Measurements from ENCODE around the gene TOMM40. TPM values are rescaled to one million over a fixed set of nuclear protein-coding genes. Genes with fewer than 3 reads are reported as not detected.

TOMM40 gene
- total and polyA plus RNA-seq, 2 of the 13 experiments (the other 11 are each of a cell fraction or from before 2014, with no cell fraction given), result 72.0 to 110 TPM

GRCh38 chr19:44926245-44927077 is 35.4 kb downstream of the TOMM40 start (continued):
- TF ChIP-seq MAX (IDR thresholded peaks at IDR 0.05) (peak; percentile 14; the same call in 1 of the 2 replicates), POLR2G (IDR thresholded peaks at IDR 0.05; ENCODE audit: low read depth, low read length) (peak; percentile 73), RBM22 (optimal IDR thresholded peaks at IDR 0.05; ENCODE audit: low read length) (peak; percentile 30), ZNF510 (CRISPR knock-in tag; IDR thresholded peaks at IDR 0.05; ENCODE audit: low read depth) (0 out of 2 replicates have a peak, but pooled peaks have one; percentile 27), ZKSCAN5 (CRISPR knock-in tag; IDR thresholded peaks at IDR 0.05) (0 out of 2 replicates have a peak, but pooled peaks have one; percentile 58), MYC (CRISPR knock-in tag; IDR thresholded peaks at IDR 0.05; ENCODE audit: borderline replicate concordance) (peak; percentile 25; the same call in 1 of the 2 replicates), ZNF3 (CRISPR knock-in tag; IDR thresholded peaks at IDR 0.05) (0 out of 2 replicates have a peak, but pooled peaks have one; percentile 30), ZNF687 (CRISPR knock-in tag; IDR thresholded peaks at IDR 0.05) (peak; percentile 81; the same call in 1 of the 2 replicates), HES4 (CRISPR knock-in tag; IDR thresholded peaks at IDR 0.05; ENCODE audit: borderline replicate concordance) (0 out of 2 replicates have a peak, but pooled peaks have one; percentile 21), ZNF232 (CRISPR knock-in tag; IDR thresholded peaks at IDR 0.05; ENCODE audit: borderline replicate concordance) (0 out of 2 replicates have a peak, but pooled peaks have one; percentile 39)

All from HepG2 (cell line).